DMS 273 (cell line): ENCODE results near the gene DAAM2.

Experiments
- DNase-seq: peaks from one replicate; lab custom pipeline; 2025; ENCODE audit not compliant: unreplicated experiment; lab: John Stamatoyannopoulos, UW

DAAM2 gene

GRCh38 chr6:39881851-39882530 is 89.8 kb downstream of the DAAM2 start:
- peak; percentile 20 for DNase-seq

- peak; percentile 20 for DNase-seq
Observed at GRCh38 chr6:39882531-39882899, 90.3 kb downstream of the DAAM2 start.

GRCh38 chr6:39884696-39885095 is 92.5 kb downstream of the DAAM2 start:
- DNase-seq, result no peak

- DNase-seq, result no peak
Observed at GRCh38 chr6:39885691-39886090, 93.5 kb downstream of the DAAM2 start.

- no peak for DNase-seq
Observed at GRCh38 chr6:39886871-39887270, 94.7 kb downstream of the DAAM2 start.

- DNase-seq, result no peak
Observed at GRCh38 chr6:39887692-39888450, 95.7 kb downstream of the DAAM2 start.

GRCh38 chr6:39889229-39889628 is 97.1 kb downstream of the DAAM2 start:
- no peak for DNase-seq

GRCh38 chr6:39891353-39891752 is 99.2 kb downstream of the DAAM2 start:
- DNase-seq, result no peak

GRCh38 chr6:39891976-39892375 is 99.8 kb downstream of the DAAM2 start:
- no peak for DNase-seq

GRCh38 chr6:39892490-39893129 is 100.4 kb downstream of the DAAM2 start:
- peak; percentile 73 for DNase-seq

- no peak for DNase-seq
Observed at GRCh38 chr6:39893286-39893685, 101.1 kb downstream of the DAAM2 start.

- no peak for DNase-seq
Observed at GRCh38 chr6:39896701-39897100, 104.5 kb downstream of the DAAM2 start.

GRCh38 chr6:39897698-39898097 is 105.5 kb downstream of the DAAM2 start:
- DNase-seq, result no peak

GRCh38 chr6:39898625-39899024 is 106.4 kb downstream of the DAAM2 start:
- no peak for DNase-seq

GRCh38 chr6:39899554-39900295 is 107.5 kb downstream of the DAAM2 start:
- no peak for DNase-seq

- DNase-seq, result no peak
Observed at GRCh38 chr6:39901116-39901655, 109.0 kb downstream of the DAAM2 start.

- no peak for DNase-seq
Observed at GRCh38 chr6:39901670-39902069, 109.5 kb downstream of the DAAM2 start.

- no peak for DNase-seq
Observed at GRCh38 chr6:39902136-39902535, 110.0 kb downstream of the DAAM2 start.

- DNase-seq, result no peak
Observed at GRCh38 chr6:39902786-39903465, 110.8 kb downstream of the DAAM2 start.

GRCh38 chr6:39903656-39904055 is 111.5 kb downstream of the DAAM2 start:
- DNase-seq, result no peak
